ENCODE results near the gene GGT5.
"Not testable (repeated sequence)": the region's sequence is repeated elsewhere in the genome, so short reads cannot be mapped to it uniquely, and the experiment has no call there.

The GGT5 gene

DNA sequence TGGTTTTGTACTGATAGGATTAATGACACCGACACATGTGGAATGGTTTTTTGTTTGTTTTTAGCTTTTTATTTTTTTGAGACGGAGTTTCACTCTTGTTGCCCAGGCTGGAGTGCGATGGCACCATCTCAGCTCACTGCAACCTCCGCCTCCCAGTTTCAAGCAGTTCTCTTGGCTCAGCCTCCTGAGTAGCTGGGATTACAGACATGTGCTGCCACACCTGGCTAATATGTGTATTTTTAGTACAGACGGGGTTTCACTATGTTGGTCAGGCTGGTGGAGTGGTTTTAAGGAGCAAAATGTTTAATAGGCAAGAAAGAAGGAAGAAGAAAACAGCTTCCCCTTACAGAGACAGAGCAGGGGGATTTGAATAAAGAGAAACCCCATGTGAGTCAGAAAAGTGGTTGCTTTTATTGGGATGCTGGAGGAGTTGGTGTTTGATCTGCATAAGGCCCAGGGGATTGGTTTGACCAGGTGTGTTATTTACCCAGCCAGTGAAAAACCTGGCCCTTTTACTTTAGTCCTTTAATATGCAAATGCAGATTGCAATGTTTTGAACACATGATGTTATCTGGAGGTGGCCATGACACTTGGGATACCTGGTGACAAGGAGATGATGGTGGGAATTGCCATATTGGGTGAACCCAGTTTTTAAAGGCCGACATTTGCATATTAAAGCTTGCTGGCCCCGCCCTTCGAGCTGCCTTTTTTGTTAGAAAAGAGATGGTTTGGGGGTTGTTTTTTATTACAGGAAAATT lies 39.3 kb downstream of the GGT5 start:
- no peak for DNase-seq

DNA sequence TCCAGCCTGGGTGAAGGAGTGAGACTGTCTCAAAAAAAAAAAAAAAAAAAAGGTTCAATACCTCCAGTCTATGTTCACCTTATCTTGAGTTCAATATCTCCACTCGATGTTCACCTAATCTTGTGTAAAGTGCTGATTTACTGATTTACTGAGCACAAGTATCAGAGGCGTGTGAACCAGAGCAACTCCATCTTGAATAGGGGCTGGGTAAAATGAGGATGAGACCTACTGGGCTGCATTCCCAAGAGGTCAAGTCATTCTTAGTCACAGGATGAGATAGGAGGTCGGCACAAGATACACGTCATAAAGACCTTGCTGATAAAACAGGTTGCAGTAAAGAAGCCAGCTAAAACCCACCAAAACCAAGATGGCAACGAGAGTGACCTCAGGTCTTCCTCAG lies 41.0 kb downstream of the GGT5 start:
- DNase-seq: not testable (repeated sequence)

GRCh38 chr22:24201681-24202614 lies 42.9 kb downstream of the GGT5 start:
- no peak for DNase-seq

- no peak for DNase-seq
Measured at GRCh38 chr22:24200619-24201212, 44.2 kb downstream of the GGT5 start.

- DNase-seq: no peak
Measured at GRCh38 chr22:24198682-24199052, 46.2 kb downstream of the GGT5 start.

GRCh38 chr22:24191893-24192292 lies 53.0 kb downstream of the GGT5 start:
- no peak for DNase-seq

- DNase-seq: no peak
Measured at GRCh38 chr22:24191381-24191841, 53.5 kb downstream of the GGT5 start.

DNA sequence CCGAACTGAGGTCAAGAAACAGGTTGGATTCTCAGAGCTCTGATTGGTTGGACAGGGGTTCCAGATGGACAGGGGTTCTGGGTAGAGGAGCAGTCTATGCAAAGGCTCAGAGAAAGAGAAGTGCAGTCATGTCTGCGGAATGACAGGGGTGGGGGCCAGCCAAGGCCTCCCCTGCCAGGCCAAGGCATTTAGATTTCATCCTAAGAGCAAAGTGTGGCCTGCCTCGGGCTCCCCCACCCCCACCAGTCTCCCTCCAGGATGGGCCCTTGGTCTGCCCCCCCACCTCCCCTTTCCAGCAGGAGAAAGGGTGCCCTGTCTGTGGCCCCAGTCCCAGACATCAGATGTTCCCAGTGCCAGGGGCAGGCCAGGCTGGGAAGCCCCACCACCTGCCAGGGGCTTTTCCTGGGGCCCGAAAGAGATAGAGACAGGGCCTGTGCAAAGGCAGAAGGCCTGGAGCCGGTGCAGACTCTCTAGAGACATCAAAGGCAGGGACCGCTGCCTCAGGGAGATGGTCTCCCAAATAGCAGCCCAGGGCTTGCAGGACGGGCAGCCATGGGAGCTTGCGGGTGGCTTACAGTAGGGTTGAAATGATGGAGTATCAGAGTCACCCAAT lies 54.2 kb downstream of the GGT5 start:
- no peak for DNase-seq

GRCh38 chr22:24190159-24190540 lies 54.7 kb downstream of the GGT5 start:
- no peak for DNase-seq

- DNase-seq: peak; percentile 73
Measured at GRCh38 chr22:24189249-24190158, 55.4 kb downstream of the GGT5 start.

DNA sequence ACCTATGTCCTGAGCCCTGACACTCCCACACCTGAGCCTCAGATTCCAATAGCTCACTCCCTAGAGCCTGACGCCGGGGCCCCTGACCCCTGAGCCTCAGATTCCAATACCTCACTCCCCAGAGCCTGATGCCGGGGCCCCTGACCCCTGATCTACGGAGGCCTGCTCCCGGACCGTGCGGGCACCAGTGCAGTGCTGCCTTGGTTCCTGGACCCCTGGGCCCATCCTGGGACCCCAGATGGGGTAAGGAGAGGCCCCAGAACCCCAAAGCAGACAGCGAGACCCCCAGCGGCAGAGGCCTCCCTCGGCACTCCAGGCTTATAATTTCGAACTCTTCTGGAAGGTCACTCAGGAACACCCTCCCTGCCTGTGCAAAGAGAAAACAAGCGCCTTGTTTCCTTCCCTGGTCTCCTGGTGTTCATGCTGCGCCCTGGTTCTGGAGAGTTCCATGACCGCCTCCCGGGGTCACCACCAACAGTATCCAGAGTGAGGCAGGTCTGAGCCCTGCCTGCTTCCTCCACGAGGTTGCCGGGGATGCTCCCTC lies 56.1 kb downstream of the GGT5 start:
- DNase-seq: no peak

- DNase-seq: no peak
Measured at GRCh38 chr22:24187731-24188644, 56.9 kb downstream of the GGT5 start.

DNA sequence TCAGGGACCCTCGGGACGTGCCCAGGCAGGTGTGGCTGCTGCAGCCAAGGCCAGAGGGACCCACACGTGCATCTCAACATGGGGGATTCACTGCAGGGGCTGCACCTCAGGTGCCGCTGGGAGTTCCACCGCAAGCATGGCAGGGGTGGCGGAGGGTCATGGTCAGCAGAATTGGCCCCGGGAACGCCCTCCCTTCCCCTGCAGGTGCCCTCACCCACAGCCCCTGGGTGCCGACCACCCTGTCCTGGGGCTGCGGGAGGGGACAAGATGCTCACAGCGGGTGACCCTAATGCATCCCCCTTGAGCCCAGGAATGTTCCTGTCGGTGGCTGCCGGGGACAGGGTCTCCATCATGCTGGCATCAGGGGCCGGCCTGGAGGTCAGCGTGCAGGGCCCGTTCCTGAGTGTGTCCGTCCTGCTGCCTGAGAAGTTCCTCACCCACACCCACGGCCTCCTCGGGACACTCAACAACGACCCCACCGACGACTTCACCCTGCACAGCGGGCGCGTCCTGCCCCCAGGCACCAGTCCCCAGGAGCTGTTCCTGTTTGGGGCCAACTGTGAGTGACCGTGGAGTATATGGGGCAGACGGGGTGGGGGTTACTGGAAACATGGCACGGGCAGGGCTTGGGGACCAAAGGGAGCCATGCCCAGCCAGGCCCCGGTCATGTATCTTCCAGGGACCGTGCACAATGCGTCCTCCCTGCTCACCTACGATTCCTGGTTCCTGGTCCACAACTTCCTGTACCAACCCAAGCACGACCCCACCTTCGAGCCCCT lies 57.8 kb downstream of the GGT5 start:
- no peak for DNase-seq

DNA sequence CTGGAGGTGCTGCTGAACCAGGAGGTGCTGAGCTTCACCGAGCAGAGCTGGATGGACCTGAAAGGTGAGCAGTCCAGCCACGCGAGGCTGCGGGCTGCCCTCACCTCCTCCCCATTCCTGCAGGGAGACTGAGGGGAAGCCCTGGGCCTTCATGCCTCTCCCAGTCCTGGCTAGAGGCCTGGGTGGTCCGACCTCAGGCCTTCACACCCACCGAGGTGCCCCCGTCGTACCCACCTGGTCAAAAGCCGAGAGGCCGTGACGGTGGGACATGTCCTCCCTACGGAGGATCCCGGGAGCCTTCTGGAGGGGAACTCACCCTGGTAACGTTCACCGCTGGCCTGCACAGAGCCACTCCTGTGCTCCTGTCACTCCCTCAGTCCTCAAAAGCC lies 58.5 kb downstream of the GGT5 start:
- no peak for DNase-seq

DNA sequence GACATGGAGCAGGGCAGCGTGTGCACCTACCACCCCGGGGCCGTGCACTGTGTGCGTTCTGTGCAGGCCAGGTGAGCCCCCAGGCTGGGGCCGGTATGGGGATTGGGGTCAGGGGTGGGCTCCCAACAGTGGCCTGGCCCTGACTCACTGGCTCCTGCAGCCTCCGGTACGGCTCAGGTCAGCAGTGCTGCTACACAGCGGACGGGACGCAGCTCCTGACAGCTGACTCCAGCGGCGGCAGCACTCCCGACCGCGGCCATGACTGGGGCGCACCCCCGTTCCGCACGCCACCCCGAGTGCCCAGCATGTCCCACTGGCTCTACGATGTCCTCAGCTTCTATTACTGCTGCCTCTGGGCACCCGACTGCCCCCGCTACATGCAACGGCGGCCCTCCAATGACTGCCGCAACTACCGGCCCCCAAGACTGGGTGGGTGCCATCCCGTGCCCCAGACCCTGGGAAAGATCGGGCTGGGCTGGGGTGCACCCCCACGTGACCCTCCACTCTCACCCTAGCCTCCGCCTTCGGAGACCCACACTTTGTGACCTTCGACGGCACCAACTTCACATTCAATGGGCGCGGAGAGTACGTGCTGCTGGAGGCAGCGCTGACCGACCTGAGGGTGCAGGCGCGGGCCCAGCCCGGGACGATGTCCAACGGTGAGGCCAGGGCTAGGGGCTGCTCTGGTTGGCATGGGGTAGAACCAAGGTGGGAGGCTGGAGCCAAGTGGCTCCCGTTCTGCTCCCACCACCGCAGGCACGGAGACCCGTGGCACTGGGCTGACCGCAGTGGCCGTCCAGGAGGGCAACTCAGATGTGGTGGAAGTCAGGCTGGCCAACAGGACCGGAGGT lies 59.2 kb downstream of the GGT5 start:
- no peak for DNase-seq

- no peak for DNase-seq
Measured at GRCh38 chr22:24185001-24185500, 59.8 kb downstream of the GGT5 start.

- no peak for DNase-seq
Measured at GRCh38 chr22:24184057-24184798, 60.7 kb downstream of the GGT5 start.
